Measurements from ENCODE around the gene NR1I3.
A peak's percentile ranks its signal among the peaks of the same experiment; 100 is the strongest.

NR1I3 gene

GRCh38 chr1:161258439-161259344 lies 20.7 kb upstream of the NR1I3 start, which contains the start of gene PCP4L1:
PCP4L1 (plus strand) TSS chr1:161258745; CDS start chr1:161258975, 230 bp downstream.
- no peak within 1 kb of the TSS for H3K27ac ChIP-seq (ENCODE audit: extremely low read depth, low read depth, low read length)
- ChIA-PET POLR2A (interaction anchor here (0.6 to 2.1 kb wide), 4 partner anchors 11 to 161 kb away, joined by 3 to 7 read pairs (median 4); partner anchors contain the start of genes SDHC and TOMM40L), CTCF (interaction anchor here (0.6 to 1.8 kb wide), 7 partner anchors 31 to 122 kb away, joined by 3 to 6 read pairs (median 4); partner anchors contain the start of gene TOMM40L)
- H3K4me1 ChIP-seq (ENCODE audit: control insufficient read depth, insufficient read depth, low read length): peaks cover 6% of the 10 kb centered on the region; the same call in 1 of the 2 replicates
- no peaks in the 10 kb centered on the region for H3K36me3 ChIP-seq (ENCODE audit: control insufficient read depth in 2 of 2, insufficient read depth in 1 of 2, low read length in 2 of 2)
- H3K4me3 ChIP-seq (ENCODE audit: low read depth, low read length): peak within 1 kb of the TSS; percentile 47
- H3K9me3 ChIP-seq (ENCODE audit: control insufficient read depth, insufficient read depth, low read depth, low read length): no peaks in the 10 kb centered on the region
- TF ChIP-seq MZF1 (tag by site-specific recombination; IDR thresholded peaks at IDR 0.05; ENCODE audit: borderline replicate concordance) (peak; percentile 49; the same call in 1 of the 2 replicates), SP2 (tag by site-specific recombination; IDR thresholded peaks at IDR 0.05) (peak; percentile 77), ZNF366 (tag by site-specific recombination; conservative IDR thresholded peaks at IDR 0.05) (peak; percentile 88), ZNF585B (tag by site-specific recombination; IDR thresholded peaks at IDR 0.05) (no peak), ZNF280D (tag by site-specific recombination; IDR thresholded peaks at IDR 0.05) (no peak), ZBTB17 (tag by site-specific recombination; IDR thresholded peaks at IDR 0.05) (peak; percentile 25; the same call in 1 of the 2 replicates), GLIS2 (tag by site-specific recombination; IDR thresholded peaks at IDR 0.05) (0 out of 2 replicates have a peak, but pooled peaks have one; percentile 52), SP3 (tag by site-specific recombination; IDR thresholded peaks at IDR 0.05) (peak; percentile 57; the same call in 1 of the 2 replicates), ZNF768 (tag by site-specific recombination; IDR thresholded peaks at IDR 0.05) (no peak), ZBTB7A (tag by site-specific recombination; IDR thresholded peaks at IDR 0.05; ENCODE audit: low read depth) (no peak), ZNF623 (tag by site-specific recombination; IDR thresholded peaks at IDR 0.05) (no peak), ZNF335 (tag by site-specific recombination; conservative IDR thresholded peaks at IDR 0.05) (0 out of 2 replicates have a peak, but pooled peaks have one; percentile 13), TSHZ1 (tag by site-specific recombination; IDR thresholded peaks at IDR 0.05; ENCODE audit: borderline replicate concordance) (no peak), ZEB2 (tag by site-specific recombination; IDR thresholded peaks at IDR 0.05) (peak; percentile 46; the same call in 1 of the 2 replicates), ZNF677 (tag by site-specific recombination; IDR thresholded peaks at IDR 0.05) (no peak), KLF17 (tag by site-specific recombination; IDR thresholded peaks at IDR 0.05) (0 out of 2 replicates have a peak, but pooled peaks have one; percentile 27), ZNF571 (tag by site-specific recombination; IDR thresholded peaks at IDR 0.05) (no peak), ZNF560 (tag by site-specific recombination; IDR thresholded peaks at IDR 0.05; ENCODE audit: borderline replicate concordance) (peak; percentile 79; the same call in 1 of the 2 replicates), FEZF1 (tag by site-specific recombination; IDR thresholded peaks at IDR 0.05) (no peak), ZBTB11 (tag by site-specific recombination; conservative IDR thresholded peaks at IDR 0.05; ENCODE audit: low read depth) (no peak)
- TF ChIP-seq, protein P1, sequence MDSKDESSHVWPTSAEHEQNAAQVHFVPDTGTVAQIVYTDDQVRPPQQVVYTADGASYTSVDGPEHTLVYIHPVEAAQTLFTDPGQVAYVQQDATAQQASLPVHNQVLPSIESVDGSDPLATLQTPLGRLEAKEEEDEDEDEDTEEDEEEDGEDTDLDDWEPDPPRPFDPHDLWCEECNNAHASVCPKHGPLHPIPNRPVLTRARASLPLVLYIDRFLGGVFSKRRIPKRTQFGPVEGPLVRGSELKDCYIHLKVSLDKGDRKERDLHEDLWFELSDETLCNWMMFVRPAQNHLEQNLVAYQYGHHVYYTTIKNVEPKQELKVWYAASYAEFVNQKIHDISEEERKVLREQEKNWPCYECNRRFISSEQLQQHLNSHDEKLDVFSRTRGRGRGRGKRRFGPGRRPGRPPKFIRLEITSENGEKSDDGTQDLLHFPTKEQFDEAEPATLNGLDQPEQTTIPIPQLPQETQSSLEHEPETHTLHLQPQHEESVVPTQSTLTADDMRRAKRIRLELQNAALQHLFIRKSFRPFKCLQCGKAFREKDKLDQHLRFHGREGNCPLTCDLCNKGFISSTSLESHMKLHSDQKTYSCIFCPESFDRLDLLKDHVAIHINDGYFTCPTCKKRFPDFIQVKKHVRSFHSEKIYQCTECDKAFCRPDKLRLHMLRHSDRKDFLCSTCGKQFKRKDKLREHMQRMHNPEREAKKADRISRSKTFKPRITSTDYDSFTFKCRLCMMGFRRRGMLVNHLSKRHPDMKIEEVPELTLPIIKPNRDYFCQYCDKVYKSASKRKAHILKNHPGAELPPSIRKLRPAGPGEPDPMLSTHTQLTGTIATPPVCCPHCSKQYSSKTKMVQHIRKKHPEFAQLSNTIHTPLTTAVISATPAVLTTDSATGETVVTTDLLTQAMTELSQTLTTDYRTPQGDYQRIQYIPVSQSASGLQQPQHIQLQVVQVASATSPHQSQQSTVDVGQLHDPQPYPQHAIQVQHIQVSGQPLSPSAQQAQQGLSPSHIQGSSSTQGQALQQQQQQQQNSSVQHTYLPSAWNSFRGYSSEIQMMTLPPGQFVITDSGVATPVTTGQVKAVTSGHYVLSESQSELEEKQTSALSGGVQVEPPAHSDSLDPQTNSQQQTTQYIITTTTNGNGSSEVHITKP (tag by site-specific recombination; IDR thresholded peaks at IDR 0.05): peak; percentile 99

All from HEK293 (cell line).